HEK293 (cell line): ENCODE data around the gene KRT15.

Experiments used
- CTCF ChIA-PET: fragments of 350-600 bp; formaldehyde crosslinking; extraction: SDS; loops from one replicate; lab custom pipeline; 2021; ENCODE audit warnings: antibody characterized with exemption; lab: Yijun Ruan, JAX
- POLR2A ChIA-PET: fragments of 300-600 bp; formaldehyde crosslinking; extraction: SDS; loops from one replicate; lab custom pipeline; 2020; ENCODE audit warnings: antibody characterized with exemption, inconsistent platforms; lab: Yijun Ruan, JAX
- H3K27ac ChIP-seq: fragments of 200-500 bp; sonication (Bioruptor generic); 2 replicates; pipeline ENCODE4 v1.5.1; 2014; ENCODE audit warnings: low read depth, low read length, control low read depth, inconsistent platforms; ENCODE audit errors: extremely low read depth
- H3K36me3 ChIP-seq, 2 experiments: fragments of 200-500 bp in 1 of 2; sonication (Bioruptor generic) in 1 of 2; 1 replicate in 1 of 2; 2 replicates in 1 of 2; pipeline ENCODE4 v1.5.1; 2014 to 2017; ENCODE audit warnings: inconsistent platforms in 2 of 2, low read length in 2 of 2; ENCODE audit not compliant: control insufficient read depth in 2 of 2, insufficient read depth in 1 of 2
- H3K4me1 ChIP-seq: fragments of 200-500 bp; sonication (Bioruptor generic); 2 replicates; pipeline ENCODE4 v1.5.1; 2014; ENCODE audit warnings: mild to moderate bottlenecking, low read length, inconsistent platforms; ENCODE audit not compliant: control insufficient read depth, insufficient read depth
- H3K4me3 ChIP-seq: 2 replicates; pipeline ENCODE4 v1.5.1; 2011; ENCODE audit warnings: low read depth, mild to moderate bottlenecking, control low read depth, low read length, moderate library complexity
- H3K9me3 ChIP-seq: fragments of 200-500 bp; sonication (Bioruptor generic); 2 replicates; pipeline ENCODE4 v1.5.1; 2014; ENCODE audit warnings: low read depth, low read length, inconsistent platforms; ENCODE audit not compliant: control insufficient read depth, insufficient read depth
- GLIS1 ChIP-seq: fragments of 450-650 bp; formaldehyde crosslinking; IDR thresholded peaks from 2 replicates; pipeline ENCODE4 v1.5.1; 2016; ENCODE audit warnings: missing biosample characterization, missing genetic modification characterization
- GLIS2 ChIP-seq: fragments of 450-650 bp; formaldehyde crosslinking; IDR thresholded peaks from 2 replicates; pipeline ENCODE4 v1.5.1; 2016; ENCODE audit warnings: missing biosample characterization, missing genetic modification characterization
- KLF1 ChIP-seq: fragments of 450-650 bp; formaldehyde crosslinking; IDR thresholded peaks from 2 replicates; pipeline ENCODE4 v1.5.1; 2016; ENCODE audit warnings: missing biosample characterization, missing genetic modification characterization
- OSR2 ChIP-seq: fragments of 450-650 bp; formaldehyde crosslinking; IDR thresholded peaks from 2 replicates; pipeline ENCODE4 v1.5.1; 2016; ENCODE audit warnings: missing biosample characterization, missing genetic modification characterization
- PRDM1 ChIP-seq: fragments of 450-650 bp; formaldehyde crosslinking; IDR thresholded peaks from 2 replicates; pipeline ENCODE4; 2016; ENCODE audit warnings: missing biosample characterization, missing genetic modification characterization
- PRDM10 ChIP-seq: fragments of 450-650 bp; formaldehyde crosslinking; IDR thresholded peaks from 2 replicates; pipeline ENCODE4 v1.5.1; 2016; ENCODE audit warnings: missing biosample characterization, missing genetic modification characterization
- TCF7L2 ChIP-seq: IDR thresholded peaks from 2 replicates; pipeline ENCODE4 v1.6.1; 2011; ENCODE audit warnings: low read depth, mild to moderate bottlenecking, inconsistent platforms, low read length, moderate library complexity, borderline replicate concordance
- WT1 ChIP-seq: fragments of 450-650 bp; formaldehyde crosslinking; IDR thresholded peaks from 2 replicates; pipeline ENCODE4 v1.5.1; 2016; ENCODE audit warnings: missing biosample characterization, missing genetic modification characterization
- YY2 ChIP-seq: fragments of 450-650 bp; formaldehyde crosslinking; IDR thresholded peaks from 2 replicates; pipeline ENCODE4 v1.5.1; 2016; ENCODE audit warnings: missing biosample characterization, missing genetic modification characterization
- ZBTB7A ChIP-seq: fragments of 450-650 bp; formaldehyde crosslinking; IDR thresholded peaks from 2 replicates; pipeline ENCODE4 v1.5.1; 2016; ENCODE audit warnings: low read depth, missing biosample characterization, missing genetic modification characterization
- ZEB2 ChIP-seq: fragments of 450-650 bp; formaldehyde crosslinking; IDR thresholded peaks from 2 replicates; pipeline ENCODE4 v1.5.1; 2016; ENCODE audit warnings: missing biosample characterization, missing genetic modification characterization
- ZFP41 ChIP-seq: fragments of 450-650 bp; formaldehyde crosslinking; IDR thresholded peaks from 2 replicates; pipeline ENCODE4 v1.5.1; 2016; ENCODE audit warnings: missing biosample characterization, missing genetic modification characterization, borderline replicate concordance
- ZNF140 ChIP-seq: fragments of 450-650 bp; formaldehyde crosslinking; IDR thresholded peaks from 2 replicates; pipeline ENCODE4 v1.5.1; 2016; ENCODE audit warnings: missing biosample characterization, missing genetic modification characterization
- ZNF2 ChIP-seq: fragments of 450-650 bp; formaldehyde crosslinking; IDR thresholded peaks from 2 replicates; pipeline ENCODE4 v1.5.1; 2016; ENCODE audit warnings: missing biosample characterization, missing genetic modification characterization
- ZNF211 ChIP-seq: fragments of 450-650 bp; formaldehyde crosslinking; IDR thresholded peaks from 2 replicates; pipeline ENCODE4 v1.5.1; 2016; ENCODE audit warnings: low read depth, missing biosample characterization, missing genetic modification characterization
- ZNF23 ChIP-seq: fragments of 450-650 bp; formaldehyde crosslinking; IDR thresholded peaks from 2 replicates; pipeline ENCODE4 v1.5.1; 2016; ENCODE audit warnings: missing biosample characterization, missing genetic modification characterization, borderline replicate concordance
- ZNF37A ChIP-seq: fragments of 450-650 bp; IDR thresholded peaks from 2 replicates; pipeline ENCODE4 v1.5.1; 2018; ENCODE audit warnings: missing biosample characterization, missing genetic modification characterization
- ZNF423 ChIP-seq: fragments of 450-650 bp; formaldehyde crosslinking; IDR thresholded peaks from 2 replicates; pipeline ENCODE4 v1.5.1; 2016; ENCODE audit warnings: missing biosample characterization, missing genetic modification characterization
- ZNF48 ChIP-seq: fragments of 450-650 bp; formaldehyde crosslinking; IDR thresholded peaks from 2 replicates; pipeline ENCODE4 v1.5.1; 2016; ENCODE audit warnings: missing biosample characterization, missing genetic modification characterization
- ZNF518A ChIP-seq: fragments of 450-650 bp; formaldehyde crosslinking; conservative IDR thresholded peaks from 2 replicates; pipeline ENCODE4 v1.5.1; 2016; ENCODE audit warnings: low read depth, missing biosample characterization, missing genetic modification characterization
- ZNF544 ChIP-seq: fragments of 450-650 bp; formaldehyde crosslinking; IDR thresholded peaks from 2 replicates; pipeline ENCODE4 v1.5.0; 2017; ENCODE audit warnings: missing biosample characterization, missing genetic modification characterization
- ZNF600 ChIP-seq: fragments of 450-650 bp; formaldehyde crosslinking; IDR thresholded peaks from 2 replicates; pipeline ENCODE4 v1.5.1; 2016; ENCODE audit warnings: missing biosample characterization, missing genetic modification characterization
- ZNF677 ChIP-seq: fragments of 450-650 bp; IDR thresholded peaks from 2 replicates; pipeline ENCODE4 v1.5.0; 2018; ENCODE audit warnings: missing biosample characterization, mild to moderate bottlenecking, missing genetic modification characterization, moderate library complexity
- ZNF837 ChIP-seq: fragments of 450-650 bp; formaldehyde crosslinking; IDR thresholded peaks from 2 replicates; pipeline ENCODE4 v1.5.1; 2016; ENCODE audit warnings: missing biosample characterization, missing genetic modification characterization
- ZNF843 ChIP-seq: fragments of 450-650 bp; formaldehyde crosslinking; IDR thresholded peaks from 2 replicates; pipeline ENCODE4 v1.5.1; 2016; ENCODE audit warnings: missing biosample characterization, missing genetic modification characterization
- ZSCAN5A ChIP-seq: fragments of 450-650 bp; formaldehyde crosslinking; IDR thresholded peaks from 2 replicates; pipeline ENCODE4 v1.5.1; 2016; ENCODE audit warnings: missing biosample characterization, missing genetic modification characterization
- ZXDB ChIP-seq: fragments of 450-650 bp; formaldehyde crosslinking; IDR thresholded peaks from 2 replicates; pipeline ENCODE4 v1.5.1; 2016; ENCODE audit warnings: missing biosample characterization, missing genetic modification characterization

Gene KRT15

GRCh38 chr17:41520821-41521521 lies 2.3 kb upstream of the KRT15 start:
- H3K36me3 ChIP-seq = peaks cover 0 to 4% of the 10 kb centered on the region in 2 experiments; a peak in 2 of 3 replicates
- POLR2A ChIA-PET = interaction anchor here (0.7 to 1.8 kb wide), 5 partner anchors 11 to 695 kb away, joined by 3 to 5 read pairs (median 3); no protein-coding TSS in a partner anchor
- no peaks in the 10 kb centered on the region for H3K9me3 ChIP-seq
- H3K27ac ChIP-seq = peak overlapping the region; percentile 24; the same call in 1 of the 2 replicates
- peaks cover 23% of the 10 kb centered on the region for H3K4me1 ChIP-seq
- CTCF ChIA-PET = interaction anchor here (0.6 to 2.6 kb wide), 9 partner anchors 15 to 146 kb away, joined by 3 to 20 read pairs (median 4); no protein-coding TSS in a partner anchor
- H3K4me3 ChIP-seq = no peak overlapping the region
- 0 out of 2 replicates have a peak, but pooled peaks have one; percentile 48 for TF ChIP-seq ZNF423 (tag by site-specific recombination)
- TF ChIP-seq ZNF211 (tag by site-specific recombination) = no peak
- TF ChIP-seq ZNF677 (tag by site-specific recombination) = no peak
- TF ChIP-seq ZNF48 = no peak
- TF ChIP-seq ZFP41 (tag by site-specific recombination) = no peak
- TF ChIP-seq YY2 (tag by site-specific recombination) = no peak
- no peak for TF ChIP-seq ZNF518A (tag by site-specific recombination)
- TF ChIP-seq ZXDB (tag by site-specific recombination) = no peak
- peak; percentile 67; the same call in 1 of the 2 replicates for TF ChIP-seq KLF1
- TF ChIP-seq ZNF37A = no peak
- peak; percentile 61 for TF ChIP-seq WT1 (tag by site-specific recombination)
- TF ChIP-seq OSR2 (tag by site-specific recombination) = peak; percentile 36
- no peak for TF ChIP-seq ZNF2 (tag by site-specific recombination)
- no peak for TF ChIP-seq PRDM10 (tag by site-specific recombination)
- TF ChIP-seq ZNF843 (tag by site-specific recombination) = 0 out of 2 replicates have a peak, but pooled peaks have one; percentile 22
- no peak for TF ChIP-seq ZNF837 (tag by site-specific recombination)
- no peak for TF ChIP-seq ZNF140 (tag by site-specific recombination)
- TF ChIP-seq TCF7L2 = no peak
- 0 out of 2 replicates have a peak, but pooled peaks have one; percentile 26 for TF ChIP-seq ZEB2 (tag by site-specific recombination)
- no peak for TF ChIP-seq ZNF600 (tag by site-specific recombination)
- no peak for TF ChIP-seq PRDM1 (tag by site-specific recombination)
- TF ChIP-seq ZBTB7A (tag by site-specific recombination) = no peak
- no peak for TF ChIP-seq ZNF544 (tag by site-specific recombination)
- no peak for TF ChIP-seq ZNF23 (tag by site-specific recombination)
- TF ChIP-seq GLIS1 (tag by site-specific recombination) = peak; percentile 78
- peak; percentile 64 for TF ChIP-seq GLIS2 (tag by site-specific recombination)
- TF ChIP-seq ZSCAN5A (tag by site-specific recombination) = no peak
